Tibial nerve (tissue), 4 donors: ENCODE results near the gene PCSK6.

Experiments used
- EP300 ChIP-seq, 2 donors: sonication (generic); formaldehyde crosslinking; IDR thresholded peaks; one replicate each; pipeline ENCODE4 v1.6.1; 2017; ENCODE audit warnings: antibody characterized with exemption in 2 of 2, mild to moderate bottlenecking in 1 of 2
- POLR2A ChIP-seq, 2 donors: fragments of 450-650 bp; IDR thresholded peaks; one replicate each; pipeline ENCODE4 v1.6.1; 2017; ENCODE audit warnings: antibody characterized with exemption in 2 of 2, mild to moderate bottlenecking in 2 of 2, moderate library complexity in 2 of 2
- TF ChIP-seq, protein P1 (sequence below), 5 experiments: fragments of 200-600 bp in 3 of 5; fragments of 450-650 bp in 2 of 5; sonication (generic) in 3 of 5; IDR thresholded peaks; one replicate each; pipeline ENCODE4 v1.5.1; 2016 to 2019; ENCODE audit warnings: antibody characterized with exemption in 5 of 5, mild to moderate bottlenecking in 3 of 5, moderate library complexity in 2 of 5

DNA sequence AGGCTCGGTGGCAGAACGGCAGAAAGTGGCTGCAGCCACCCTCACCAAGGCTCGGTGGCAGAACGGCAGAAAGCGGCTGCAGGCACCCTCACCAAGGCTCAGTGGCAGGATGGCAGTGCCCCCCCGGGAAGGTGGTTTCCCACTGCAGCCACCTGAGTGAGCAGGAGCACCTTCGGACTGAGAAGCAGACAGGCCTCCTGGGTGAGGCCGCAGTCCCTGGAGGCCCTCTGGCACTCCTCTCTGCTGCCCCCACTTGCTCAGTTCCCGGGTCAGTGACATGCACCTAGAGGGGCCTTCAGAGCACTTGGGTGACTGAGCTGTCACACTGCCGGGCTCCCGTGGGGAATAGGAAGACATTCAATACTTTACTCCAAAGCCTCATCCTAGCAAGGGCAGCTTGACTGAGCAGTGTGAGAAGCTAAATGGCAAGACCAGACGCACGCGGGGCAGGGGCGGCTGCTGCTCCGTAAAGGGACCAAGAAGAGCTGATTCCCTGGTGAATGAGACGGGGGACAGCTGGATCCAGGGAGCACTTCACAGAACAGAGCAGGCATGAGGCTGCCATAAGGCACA, 62.7 kb downstream of the PCSK6 start:
- TF ChIP-seq, protein P1, sequence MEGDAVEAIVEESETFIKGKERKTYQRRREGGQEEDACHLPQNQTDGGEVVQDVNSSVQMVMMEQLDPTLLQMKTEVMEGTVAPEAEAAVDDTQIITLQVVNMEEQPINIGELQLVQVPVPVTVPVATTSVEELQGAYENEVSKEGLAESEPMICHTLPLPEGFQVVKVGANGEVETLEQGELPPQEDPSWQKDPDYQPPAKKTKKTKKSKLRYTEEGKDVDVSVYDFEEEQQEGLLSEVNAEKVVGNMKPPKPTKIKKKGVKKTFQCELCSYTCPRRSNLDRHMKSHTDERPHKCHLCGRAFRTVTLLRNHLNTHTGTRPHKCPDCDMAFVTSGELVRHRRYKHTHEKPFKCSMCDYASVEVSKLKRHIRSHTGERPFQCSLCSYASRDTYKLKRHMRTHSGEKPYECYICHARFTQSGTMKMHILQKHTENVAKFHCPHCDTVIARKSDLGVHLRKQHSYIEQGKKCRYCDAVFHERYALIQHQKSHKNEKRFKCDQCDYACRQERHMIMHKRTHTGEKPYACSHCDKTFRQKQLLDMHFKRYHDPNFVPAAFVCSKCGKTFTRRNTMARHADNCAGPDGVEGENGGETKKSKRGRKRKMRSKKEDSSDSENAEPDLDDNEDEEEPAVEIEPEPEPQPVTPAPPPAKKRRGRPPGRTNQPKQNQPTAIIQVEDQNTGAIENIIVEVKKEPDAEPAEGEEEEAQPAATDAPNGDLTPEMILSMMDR (IDR thresholded peaks at IDR 0.05) = no peak
- no peak for TF ChIP-seq EP300 (IDR thresholded peaks at IDR 0.05)
- TF ChIP-seq POLR2A (IDR thresholded peaks at IDR 0.05) = no peak
